HEK293T (cell line): Measurements from ENCODE around the gene ANKS1B.

Experiments
- ARNT ChIP-seq: fragments of 450-650 bp; IDR thresholded peaks from 2 replicates; pipeline ENCODE4 v1.6.1; 2017; ENCODE audit warnings: mild to moderate bottlenecking
- BHLHE40 ChIP-seq: fragments of 450-650 bp; IDR thresholded peaks from 2 replicates; pipeline ENCODE4 v1.6.1; 2016; ENCODE audit warnings: mild to moderate bottlenecking, moderate library complexity, borderline replicate concordance
- FOXA1 ChIP-seq: fragments of 450-650 bp; IDR thresholded peaks from 2 replicates; pipeline ENCODE4 v1.6.1; 2016; ENCODE audit warnings: mild to moderate bottlenecking
- FOXK2 ChIP-seq: fragments of 450-650 bp; IDR thresholded peaks from 2 replicates; pipeline ENCODE4 v1.6.1; 2016; ENCODE audit warnings: mild to moderate bottlenecking
- FOXM1 ChIP-seq: fragments of 450-650 bp; IDR thresholded peaks from 2 replicates; pipeline ENCODE4 v1.6.1; 2017; ENCODE audit warnings: mild to moderate bottlenecking, borderline replicate concordance
- HDGF ChIP-seq: fragments of 450-650 bp; IDR thresholded peaks from 2 replicates; pipeline ENCODE4 v1.6.1; 2017; ENCODE audit warnings: antibody characterized with exemption, borderline replicate concordance
- L3MBTL2 ChIP-seq: fragments of 450-650 bp; conservative IDR thresholded peaks from 2 replicates; pipeline ENCODE4 v1.6.1; 2016; ENCODE audit warnings: mild to moderate bottlenecking
- NFRKB ChIP-seq: fragments of 450-650 bp; IDR thresholded peaks from 2 replicates; pipeline ENCODE4 v1.6.1; 2016; ENCODE audit warnings: mild to moderate bottlenecking, moderate library complexity
- SP1 ChIP-seq: fragments of 450-650 bp; IDR thresholded peaks from 2 replicates; pipeline ENCODE4 v1.6.1; 2017
- SUZ12 ChIP-seq: fragments of 450-650 bp; IDR thresholded peaks from 2 replicates; pipeline ENCODE4 v1.6.1; 2016; ENCODE audit warnings: mild to moderate bottlenecking
- ZNF384 ChIP-seq: fragments of 450-650 bp; IDR thresholded peaks from 2 replicates; pipeline ENCODE4 v1.6.1; 2016
- TF ChIP-seq, protein P1 (sequence below): fragments of 450-650 bp; IDR thresholded peaks from 2 replicates; pipeline ENCODE4 v1.6.1; 2016

DNA sequence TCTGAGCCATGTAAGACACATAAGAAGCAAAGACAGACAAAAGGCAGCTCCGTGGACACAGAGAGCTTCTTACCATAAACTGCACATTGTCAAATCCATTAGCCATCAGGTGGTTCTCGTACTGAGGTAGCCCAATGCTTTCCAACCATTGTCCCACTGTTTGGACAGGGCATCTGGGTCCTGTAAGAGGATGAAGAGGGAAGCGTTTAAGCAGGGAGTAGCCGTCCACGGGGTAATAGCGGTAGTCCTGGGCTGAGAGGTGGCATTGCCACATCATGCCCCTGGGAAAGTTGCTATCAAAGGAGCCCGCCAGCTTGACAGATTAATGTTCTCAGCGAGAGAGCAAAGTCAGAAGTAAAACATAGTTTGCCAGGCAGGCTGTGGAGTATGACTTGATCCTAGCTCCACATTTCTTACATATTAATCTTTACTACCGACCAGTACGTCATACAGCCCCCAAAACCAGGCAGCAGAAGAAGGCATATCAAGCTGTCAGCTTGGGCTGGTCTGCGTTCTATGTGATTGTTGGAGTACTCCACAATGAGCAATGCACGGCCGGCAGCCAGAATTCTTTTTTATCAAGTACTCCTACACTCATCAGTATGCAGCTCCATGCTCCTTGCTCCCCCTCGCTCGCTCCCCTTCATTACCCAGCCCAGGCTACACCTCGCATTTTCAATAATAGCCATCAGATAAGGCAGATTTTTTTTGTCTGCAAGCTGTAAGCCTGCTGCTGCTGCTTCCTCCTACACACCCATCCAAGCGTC is 830.3 kb downstream of the ANKS1B start:
- TF ChIP-seq NFRKB, result no peak
- TF ChIP-seq SP1, result no peak
- TF ChIP-seq ZNF384, result no peak
- no peak for TF ChIP-seq FOXM1
- no peak for TF ChIP-seq ARNT
- TF ChIP-seq L3MBTL2, result no peak
- no peak for TF ChIP-seq FOXA1
- no peak for TF ChIP-seq FOXK2
- TF ChIP-seq HDGF, result no peak
- TF ChIP-seq BHLHE40, result no peak
- no peak for TF ChIP-seq SUZ12
- TF ChIP-seq, protein P1, sequence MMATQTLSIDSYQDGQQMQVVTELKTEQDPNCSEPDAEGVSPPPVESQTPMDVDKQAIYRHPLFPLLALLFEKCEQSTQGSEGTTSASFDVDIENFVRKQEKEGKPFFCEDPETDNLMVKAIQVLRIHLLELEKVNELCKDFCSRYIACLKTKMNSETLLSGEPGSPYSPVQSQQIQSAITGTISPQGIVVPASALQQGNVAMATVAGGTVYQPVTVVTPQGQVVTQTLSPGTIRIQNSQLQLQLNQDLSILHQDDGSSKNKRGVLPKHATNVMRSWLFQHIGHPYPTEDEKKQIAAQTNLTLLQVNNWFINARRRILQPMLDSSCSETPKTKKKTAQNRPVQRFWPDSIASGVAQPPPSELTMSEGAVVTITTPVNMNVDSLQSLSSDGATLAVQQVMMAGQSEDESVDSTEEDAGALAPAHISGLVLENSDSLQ, result no peak
